ENCODE results near the gene MGAT4A.
"Not testable (repeated sequence)": the region's sequence is repeated elsewhere in the genome, so short reads cannot be mapped to it uniquely, and the experiment has no call there.

MGAT4A gene

GRCh38 chr2:98669675-98670074 lies 61.3 kb downstream of the MGAT4A start:
- no peak overlapping the region for H3K27ac ChIP-seq
- TF ChIP-seq CTCF (conservative IDR thresholded peaks at IDR 0.05): no peak
- TF ChIP-seq ZFX (IDR thresholded peaks at IDR 0.05): no peak

- TF ChIP-seq ZFX (IDR thresholded peaks at IDR 0.05) (no peak), CTCF (conservative IDR thresholded peaks at IDR 0.05) (no peak)
- H3K27ac ChIP-seq: no peak overlapping the region
These were observed 65.3 kb downstream of the MGAT4A start for GRCh38 chr2:98665677-98666076.

- H3K27ac ChIP-seq: no peak overlapping the region
- TF ChIP-seq ZFX (IDR thresholded peaks at IDR 0.05): no peak
These were observed 66.6 kb downstream of the MGAT4A start for GRCh38 chr2:98664323-98664722.

- no peak overlapping the region for H3K27ac ChIP-seq
- TF ChIP-seq CTCF (conservative IDR thresholded peaks at IDR 0.05): no peak
- TF ChIP-seq ZFX (IDR thresholded peaks at IDR 0.05): no peak
These were observed 67.3 kb downstream of the MGAT4A start for GRCh38 chr2:98663511-98664090.

- H3K27ac ChIP-seq: not testable (repeated sequence)
These were observed 71.5 kb downstream of the MGAT4A start for GRCh38 chr2:98659491-98659840.

- TF ChIP-seq ZFX (IDR thresholded peaks at IDR 0.05): no peak
- TF ChIP-seq CTCF (conservative IDR thresholded peaks at IDR 0.05): no peak
- H3K27ac ChIP-seq: no peak overlapping the region
These were observed 72.0 kb downstream of the MGAT4A start for GRCh38 chr2:98658816-98659490.

GRCh38 chr2:98656800-98657199 lies 74.1 kb downstream of the MGAT4A start:
- TF ChIP-seq CTCF (conservative IDR thresholded peaks at IDR 0.05) (no peak), ZFX (IDR thresholded peaks at IDR 0.05) (no peak)
- no peak overlapping the region for H3K27ac ChIP-seq

GRCh38 chr2:98654699-98655495 lies 76.0 kb downstream of the MGAT4A start:
- TF ChIP-seq ZFX (IDR thresholded peaks at IDR 0.05) (no peak), CTCF (conservative IDR thresholded peaks at IDR 0.05) (no peak)
- no peak overlapping the region for H3K27ac ChIP-seq
